Measurements from ENCODE around the gene TRIL.

TRIL gene

DNA sequence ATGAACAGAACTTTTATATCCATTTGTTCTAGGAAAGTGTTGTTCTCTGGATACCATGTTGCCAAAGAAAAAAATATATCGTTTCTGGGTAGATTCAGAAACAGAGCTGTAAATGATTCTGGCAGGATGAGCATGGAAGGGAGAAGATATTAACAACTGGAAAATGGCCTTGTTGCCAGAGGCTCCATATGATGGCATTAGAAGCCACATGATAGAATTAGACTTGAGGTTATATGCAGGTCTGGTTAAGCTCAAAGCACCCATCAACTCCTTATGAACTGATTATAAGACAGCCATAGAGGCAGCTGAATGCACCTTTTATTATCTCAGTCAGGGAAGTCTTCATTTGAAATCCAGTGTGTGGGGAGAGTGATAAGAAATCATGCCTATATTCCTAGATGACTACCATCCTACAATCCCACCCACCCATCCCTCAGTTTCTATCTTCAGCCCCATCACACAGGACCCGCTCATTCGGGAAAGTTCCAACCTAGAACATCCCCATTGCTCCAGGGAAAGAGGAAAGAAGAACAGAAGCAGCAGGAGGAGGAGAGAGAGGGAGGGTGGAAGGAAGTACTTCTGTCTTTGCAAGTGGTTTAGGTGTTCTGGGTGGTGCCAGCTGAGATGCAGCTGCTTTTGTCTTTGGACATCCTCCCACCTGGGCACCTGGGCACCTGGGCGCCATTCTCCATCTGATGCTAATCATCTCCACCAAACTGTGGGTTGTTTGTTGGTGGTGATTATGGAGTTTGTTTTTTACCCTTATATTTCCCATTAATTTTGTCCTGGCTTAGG is 25.5 kb upstream of the TRIL start:
- DNase-seq (ENCODE audit: low read depth, low spot score): no peak

DNA sequence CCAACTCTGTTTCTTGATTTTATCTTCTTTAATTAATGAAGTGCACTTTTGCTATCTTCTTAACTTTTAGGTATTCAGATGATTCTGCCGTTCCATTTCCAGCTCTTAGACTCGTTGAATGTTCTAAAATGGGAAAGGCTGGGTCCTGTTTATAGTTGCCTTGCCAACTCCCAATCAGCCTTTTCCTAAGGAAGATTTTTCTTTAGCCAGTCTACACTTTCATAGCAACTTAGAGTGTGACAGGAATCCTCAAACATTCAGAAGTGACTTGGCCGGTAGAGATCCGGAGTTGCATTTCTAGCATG is 23.0 kb upstream of the TRIL start:
- no peak for DNase-seq (ENCODE audit: low read depth, low spot score)

DNA sequence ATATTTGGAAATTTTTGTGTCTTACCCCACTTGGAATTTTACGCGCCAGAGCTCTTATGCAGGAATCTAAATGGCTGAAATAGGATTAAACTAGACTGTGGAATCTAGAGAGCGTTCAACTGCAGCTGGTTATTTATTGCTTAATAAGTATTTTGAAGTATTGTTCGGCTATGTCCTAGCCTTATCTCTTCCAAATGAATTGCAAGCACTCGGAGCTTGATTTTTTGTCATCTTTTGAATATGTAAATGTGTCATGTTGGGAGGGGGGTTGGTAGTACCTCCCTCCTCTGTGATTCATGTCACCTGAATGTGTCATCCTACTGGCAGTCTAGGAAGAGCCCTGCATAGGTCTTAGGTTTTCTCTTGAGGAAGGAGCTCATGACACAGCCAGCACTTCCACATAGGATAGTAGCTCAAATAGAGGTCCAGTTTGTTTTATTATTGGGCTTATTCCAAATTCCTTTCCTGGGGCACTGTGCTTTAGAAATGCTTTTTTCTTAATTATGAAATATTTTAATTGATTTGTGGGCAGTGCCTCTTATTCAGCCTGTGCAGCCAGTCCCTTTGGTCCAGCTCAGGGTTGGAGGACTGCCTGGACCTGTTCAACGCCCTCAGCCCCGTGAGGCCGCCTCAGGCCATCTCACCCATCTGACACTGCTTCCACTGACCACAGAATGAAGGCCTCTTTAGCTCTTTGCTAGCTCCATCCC is 22.5 kb upstream of the TRIL start:
- DNase-seq (ENCODE audit: low read depth, low spot score): no peak

DNA sequence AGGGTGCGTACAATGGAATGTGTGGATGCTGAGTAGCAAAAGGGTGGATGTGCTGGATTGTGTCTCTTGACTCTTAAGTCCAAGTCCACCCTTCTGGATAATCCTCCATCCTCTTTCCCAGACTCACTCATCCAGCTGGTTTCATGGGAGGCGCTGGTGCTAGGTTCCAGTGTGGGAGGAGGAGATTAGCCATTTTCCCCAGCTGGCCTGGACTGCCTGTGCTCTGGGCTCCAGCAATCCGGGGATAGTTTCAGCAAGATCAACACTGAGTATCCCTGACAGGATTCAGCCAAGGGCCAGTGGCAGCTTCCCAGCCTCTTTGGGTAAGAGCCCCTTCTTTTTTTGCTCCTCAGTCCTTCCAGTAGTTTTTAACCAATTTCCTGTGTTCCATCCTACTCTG is 21.6 kb upstream of the TRIL start:
- no peak for DNase-seq (ENCODE audit: low read depth, low spot score)

DNA sequence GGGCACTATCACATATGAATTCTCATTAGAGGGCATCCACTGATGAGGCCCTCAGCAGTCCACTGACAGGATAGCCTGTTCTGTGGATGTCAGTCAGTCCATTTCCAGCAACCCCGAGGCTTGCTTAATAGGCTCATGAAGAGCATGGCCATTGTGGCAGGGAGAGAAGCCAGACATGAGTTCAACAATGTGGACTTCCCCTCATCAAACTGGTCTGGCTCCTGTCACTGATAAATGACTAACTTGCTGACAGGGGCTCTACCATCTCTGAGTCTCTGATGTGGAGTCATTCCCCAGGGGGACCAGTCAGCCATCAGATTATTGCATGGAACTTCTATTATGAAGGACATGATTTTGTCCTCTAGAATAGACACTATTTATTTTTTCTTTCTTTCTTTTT is 19.8 kb upstream of the TRIL start:
- DNase-seq (ENCODE audit: low read depth, low spot score): no peak

DNA sequence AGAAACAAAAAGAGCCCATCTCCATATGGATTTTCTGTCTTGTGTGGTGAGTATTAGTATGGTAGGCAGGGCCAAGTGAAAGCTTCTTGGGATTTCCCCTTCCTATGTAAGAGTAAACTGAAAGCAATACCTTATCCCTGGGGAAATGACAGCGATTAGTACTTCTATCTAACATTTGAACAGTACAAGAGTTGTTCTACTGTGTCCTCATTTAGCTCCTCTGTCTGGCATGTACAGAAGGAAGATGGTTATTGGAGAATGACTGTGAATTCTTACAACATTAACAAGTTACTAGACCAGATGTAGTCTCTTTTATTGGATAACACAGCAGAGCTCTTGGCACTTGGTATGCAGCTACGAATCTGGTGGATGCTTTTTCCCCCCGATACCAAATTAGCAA is 17.9 kb upstream of the TRIL start:
- DNase-seq (ENCODE audit: low read depth, low spot score): no peak

DNA sequence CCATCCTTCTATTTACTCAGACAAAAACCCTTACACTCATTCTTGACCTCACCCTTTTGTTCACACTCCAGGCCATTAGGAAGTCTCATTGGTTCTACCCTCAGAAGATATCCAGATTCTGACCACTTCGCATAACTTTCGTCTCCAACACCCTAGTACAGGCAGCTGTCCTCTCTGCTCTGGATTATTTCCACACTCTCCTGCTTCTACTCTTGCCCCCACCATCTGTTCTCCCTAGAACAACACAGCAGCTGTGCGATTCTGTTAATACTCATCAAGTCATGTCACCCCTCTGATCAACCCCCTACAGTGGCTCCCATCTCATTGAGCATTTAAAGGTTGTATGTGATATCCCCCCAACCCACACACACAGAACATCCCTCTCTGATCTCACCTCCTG is 15.5 kb upstream of the TRIL start:
- DNase-seq (ENCODE audit: low read depth, low spot score): no peak

DNA sequence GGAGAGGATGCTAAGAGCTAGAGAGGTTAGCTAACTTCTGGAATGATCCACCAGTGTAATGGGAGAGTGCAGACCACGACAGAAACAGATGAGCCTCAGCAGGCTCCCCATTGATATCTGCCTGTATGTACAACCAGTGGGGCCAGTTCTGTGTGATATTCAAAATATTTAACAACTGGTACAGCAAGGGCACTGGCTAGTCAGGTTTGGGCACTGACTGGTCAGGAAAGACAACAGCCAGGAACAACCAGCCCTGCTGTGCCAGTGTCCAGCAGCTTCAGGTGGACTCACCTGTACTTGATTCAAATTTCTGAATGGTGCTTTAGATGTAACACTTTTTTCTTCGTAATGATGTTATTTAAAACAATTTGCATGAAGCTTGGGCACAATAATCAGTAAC is 5.9 kb upstream of the TRIL start:
- DNase-seq (ENCODE audit: low read depth, low spot score): no peak

DNA sequence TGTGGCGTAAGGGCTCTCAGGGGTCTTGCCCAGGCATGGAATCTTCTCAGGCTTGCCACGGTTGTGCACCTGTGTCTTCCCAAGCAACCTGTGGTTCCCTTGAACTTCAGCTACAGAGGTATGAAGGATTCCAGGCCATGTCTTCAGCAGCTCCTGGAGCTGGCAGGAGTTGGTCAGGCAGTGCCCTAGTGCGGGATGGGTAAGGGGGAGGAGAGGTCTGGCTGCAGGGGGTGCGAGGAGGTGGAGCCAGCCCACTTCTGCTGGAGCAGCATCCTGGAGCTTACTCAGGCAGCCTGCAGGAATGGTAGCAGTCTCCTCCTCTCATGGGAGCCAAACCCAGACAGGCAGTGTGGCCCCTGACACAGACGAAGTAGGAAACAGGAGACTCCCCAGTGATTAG is 3.8 kb upstream of the TRIL start:
- DNase-seq (ENCODE audit: low read depth, low spot score): no peak

DNA sequence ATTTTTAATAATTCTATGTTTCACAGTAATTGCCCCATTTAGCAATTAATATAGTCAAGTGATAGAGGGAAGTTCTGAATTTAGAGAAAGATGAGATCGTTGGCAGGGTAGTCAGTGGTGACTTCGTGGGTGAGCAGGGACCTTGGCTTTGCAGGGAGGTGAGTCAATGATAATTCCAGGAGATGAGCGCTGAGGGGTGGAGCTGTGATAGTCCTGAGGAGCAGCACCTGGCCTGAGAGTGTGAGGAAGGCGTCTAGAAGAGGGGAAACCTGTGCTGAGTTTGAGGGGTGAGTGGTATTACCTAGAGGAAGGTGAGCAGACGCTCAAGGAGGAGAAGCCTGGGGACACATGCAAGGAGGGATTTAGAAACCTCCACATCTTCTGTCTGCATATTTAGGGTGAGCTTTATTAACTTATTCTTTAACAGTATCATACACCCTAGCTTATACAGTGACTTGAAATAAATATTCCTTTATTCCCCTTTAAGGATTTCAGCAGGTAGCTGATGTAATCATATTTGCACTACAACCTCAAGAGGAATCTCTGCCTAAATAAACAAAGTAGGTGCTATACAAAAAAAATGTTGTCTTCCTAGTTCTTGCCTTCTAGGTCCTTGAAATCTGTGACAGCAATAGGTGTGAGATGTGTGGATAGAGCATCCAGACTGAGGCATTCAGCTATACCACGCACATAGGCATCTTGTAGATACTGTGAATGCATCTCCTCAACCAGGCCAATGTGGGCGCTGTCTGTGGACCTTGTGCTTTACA is 2.1 kb upstream of the TRIL start:
- no peak for DNase-seq (ENCODE audit: low read depth, low spot score)

DNA sequence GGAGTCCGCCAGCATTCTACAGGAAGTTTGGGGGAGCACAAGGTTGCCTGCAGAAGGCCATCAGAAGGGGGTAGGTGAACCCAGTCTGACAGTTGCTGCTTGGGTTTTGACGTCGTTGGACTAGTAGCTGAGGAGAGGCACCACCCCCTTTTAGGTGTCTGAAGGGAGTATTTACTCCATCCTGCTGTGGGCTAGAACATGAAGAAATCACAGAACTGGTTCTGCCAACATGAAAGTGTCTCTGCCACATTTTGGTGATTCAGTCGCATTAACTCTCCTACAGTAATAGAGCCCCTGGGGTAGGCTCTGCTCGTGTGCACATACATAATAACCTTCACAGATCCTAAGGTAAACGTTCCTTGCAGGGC is 834 bp upstream of the TRIL start:
- no peak for DNase-seq (ENCODE audit: low read depth, low spot score)

DNA sequence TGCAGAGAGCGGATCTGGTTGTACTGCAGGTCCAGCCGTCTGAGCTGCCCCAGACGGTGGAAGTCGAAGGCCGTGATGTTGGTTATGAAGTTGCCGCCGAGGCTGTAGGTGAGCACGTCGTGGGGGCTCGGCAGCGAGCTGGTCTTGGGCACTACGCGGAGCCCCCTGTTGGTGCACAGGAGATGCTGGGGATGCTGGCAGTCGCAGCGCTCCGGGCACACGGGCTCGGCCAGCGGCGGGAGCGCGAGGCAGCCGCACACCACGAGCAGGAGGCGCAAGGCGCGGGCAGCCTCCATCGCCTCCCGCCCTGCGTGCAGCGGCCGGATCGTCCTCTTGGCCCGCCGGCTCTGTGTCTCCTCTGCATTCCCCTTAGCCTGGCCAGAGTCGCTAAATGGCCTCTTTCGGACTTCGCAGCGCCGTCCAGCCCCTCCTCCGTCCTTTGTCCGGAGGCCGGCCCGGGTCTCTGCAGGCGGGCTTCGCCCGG is 337 bp downstream of the TRIL start:
- no peak for DNase-seq (ENCODE audit: low read depth, low spot score)

DNA sequence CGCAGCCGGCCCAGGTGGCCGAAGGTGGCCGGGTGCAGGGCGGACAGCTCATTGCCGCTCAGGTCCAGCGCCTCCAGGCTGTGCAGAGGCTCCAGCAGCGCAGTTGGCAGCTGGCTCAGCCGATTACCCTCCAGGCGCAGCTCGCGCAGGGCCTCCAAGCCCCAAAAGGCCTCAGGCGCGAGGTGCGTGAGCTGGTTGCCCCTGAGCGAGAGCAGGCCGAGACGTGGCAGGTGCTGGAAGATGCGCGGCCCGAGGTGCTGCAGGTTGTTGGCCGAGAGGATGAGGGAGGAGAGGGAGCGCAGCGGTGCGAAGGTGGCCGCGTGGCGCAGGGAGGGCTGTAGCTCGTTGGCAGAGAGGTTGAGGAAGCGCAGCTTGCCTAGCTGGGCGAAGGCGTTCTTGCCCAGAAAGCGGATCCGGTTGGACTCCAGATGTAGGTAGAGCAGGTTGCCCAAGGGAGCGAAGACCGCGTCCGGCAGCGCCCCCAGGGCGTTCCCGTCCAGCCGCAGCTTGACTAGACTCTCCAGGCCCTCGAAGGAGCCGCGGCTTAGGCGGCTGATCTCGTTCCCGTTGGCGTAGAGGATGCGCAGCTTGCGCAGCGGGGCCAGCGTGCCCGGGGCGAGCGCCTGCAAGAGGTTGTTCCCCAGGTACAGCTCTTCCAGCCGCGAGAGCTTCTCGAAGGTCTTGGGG is 923 bp downstream of the TRIL start:
- DNase-seq (ENCODE audit: low read depth, low spot score): no peak

DNA sequence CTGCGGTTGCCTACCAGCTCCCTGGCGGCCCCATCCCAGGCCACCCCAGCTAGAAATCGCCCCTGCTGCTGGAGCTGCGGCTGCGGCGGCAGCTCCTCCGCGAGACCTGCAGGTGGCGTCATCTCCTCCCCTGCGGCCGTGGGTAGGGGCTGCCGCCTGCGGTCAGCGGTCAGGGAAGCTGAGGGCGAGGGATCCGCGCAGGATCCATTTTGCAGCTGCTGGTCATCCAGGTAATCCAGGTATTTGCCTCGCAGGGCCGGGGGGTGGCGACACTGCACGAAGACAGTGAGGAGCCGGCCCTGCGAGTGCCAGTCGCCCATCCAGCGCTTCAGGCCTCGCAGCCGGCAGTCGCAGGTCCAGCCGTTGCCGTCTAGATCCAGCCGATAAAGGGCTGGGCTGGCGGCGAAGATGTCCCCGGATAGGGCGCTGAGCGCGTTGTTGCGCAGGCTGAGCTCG is 1.5 kb downstream of the TRIL start:
- no peak for DNase-seq (ENCODE audit: low read depth, low spot score)

DNA sequence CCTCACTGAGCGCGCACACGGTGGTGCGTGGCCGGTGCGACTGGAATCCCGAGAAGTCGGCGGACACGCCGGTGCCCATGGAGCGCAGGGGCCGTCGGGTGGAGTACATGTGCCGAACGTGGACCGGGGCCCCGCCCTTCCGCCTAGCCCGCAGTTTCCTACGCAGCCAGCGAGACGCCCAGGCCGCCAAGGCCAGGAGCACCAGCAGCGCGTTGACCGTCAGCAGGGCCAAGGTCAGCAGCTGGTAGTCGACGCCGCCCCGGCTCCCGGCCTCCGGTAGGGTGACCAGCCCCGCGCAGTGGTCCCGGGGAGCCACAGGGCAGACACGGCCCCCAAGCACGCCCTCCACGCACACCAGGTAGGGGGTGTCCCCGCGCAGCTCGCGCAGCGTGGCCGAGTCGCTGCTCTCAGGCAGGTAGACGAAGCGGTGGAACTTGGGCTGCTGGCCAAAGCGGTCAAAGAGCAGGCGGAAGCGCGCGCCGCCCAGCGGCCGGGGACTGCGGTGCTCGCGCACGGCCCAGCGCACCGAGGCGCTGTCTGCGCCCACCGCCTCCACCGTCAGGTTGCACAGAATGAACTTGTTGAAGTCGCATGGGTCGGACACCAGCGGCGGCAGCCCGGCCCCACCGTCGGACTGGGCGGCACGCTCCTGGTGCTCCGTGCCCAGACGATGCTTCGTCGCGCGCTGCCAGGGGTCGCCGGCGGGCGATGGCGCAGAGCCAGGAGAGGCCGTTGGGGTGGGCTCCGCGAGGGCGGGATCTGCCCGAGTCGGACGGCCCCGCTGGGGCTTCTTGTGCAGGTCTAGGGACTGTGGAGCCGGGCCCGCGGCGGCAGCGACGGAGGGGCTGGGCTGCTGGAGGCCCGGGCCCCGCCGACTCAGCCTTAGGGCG is 2.2 kb downstream of the TRIL start:
- DNase-seq (ENCODE audit: low read depth, low spot score): no peak

DNA sequence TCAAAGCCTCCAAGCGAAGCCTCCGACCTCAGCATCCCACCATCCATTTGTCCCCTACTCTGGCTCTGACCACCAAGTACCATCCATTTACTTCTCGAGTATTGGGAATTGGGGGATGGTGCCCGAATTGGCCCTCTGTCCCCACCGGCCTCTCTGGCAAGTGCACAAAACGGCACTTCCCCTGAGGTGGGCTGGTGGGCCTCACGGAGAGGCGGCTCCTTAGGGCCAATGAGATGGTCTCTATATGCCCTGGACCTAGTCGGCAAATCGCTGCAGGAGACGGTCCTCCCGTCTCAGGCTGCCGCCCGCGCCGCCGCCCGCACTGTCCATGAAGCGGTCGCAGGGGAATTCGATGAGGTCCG is 2.8 kb downstream of the TRIL start:
- no peak for DNase-seq (ENCODE audit: low read depth, low spot score)

DNA sequence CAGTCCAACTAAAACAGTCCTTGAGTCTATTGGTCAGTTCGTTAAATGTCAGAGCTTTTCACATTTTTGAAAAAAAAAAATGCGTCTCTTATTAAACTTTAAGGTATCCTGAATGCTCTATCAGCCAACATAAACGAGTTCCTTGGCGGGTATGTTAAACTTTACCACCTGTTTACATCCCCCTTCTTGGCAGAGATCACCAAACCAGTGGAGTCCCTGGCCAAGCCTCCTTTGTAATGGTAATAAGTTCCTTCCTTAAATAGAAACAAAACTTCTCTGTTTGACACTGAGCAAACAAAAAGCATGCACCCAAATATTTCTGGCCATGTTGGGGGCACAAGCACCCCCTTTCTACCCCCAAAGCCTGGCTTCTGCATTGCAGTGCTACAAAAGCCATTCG is 3.2 kb downstream of the TRIL start:
- DNase-seq (ENCODE audit: low read depth, low spot score): no peak

DNA sequence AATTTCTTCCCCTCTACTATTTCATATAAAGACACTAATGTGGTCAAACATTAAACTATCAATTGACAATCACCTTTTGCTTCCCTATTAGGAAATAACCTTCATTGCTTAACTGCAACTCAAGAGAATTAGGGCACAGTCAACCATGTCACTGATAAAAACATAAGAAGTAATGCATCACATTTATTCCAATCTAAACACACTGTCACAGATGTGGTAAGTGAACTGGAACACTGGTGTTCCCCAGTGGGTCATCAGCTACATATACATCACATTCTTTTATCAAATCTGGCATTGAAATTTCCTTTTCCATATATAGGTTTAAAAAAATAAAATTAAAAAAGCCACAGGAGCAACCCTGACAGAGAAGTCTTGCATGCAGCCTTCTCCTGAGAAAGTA is 3.7 kb downstream of the TRIL start:
- DNase-seq (ENCODE audit: low read depth, low spot score): no peak

DNA sequence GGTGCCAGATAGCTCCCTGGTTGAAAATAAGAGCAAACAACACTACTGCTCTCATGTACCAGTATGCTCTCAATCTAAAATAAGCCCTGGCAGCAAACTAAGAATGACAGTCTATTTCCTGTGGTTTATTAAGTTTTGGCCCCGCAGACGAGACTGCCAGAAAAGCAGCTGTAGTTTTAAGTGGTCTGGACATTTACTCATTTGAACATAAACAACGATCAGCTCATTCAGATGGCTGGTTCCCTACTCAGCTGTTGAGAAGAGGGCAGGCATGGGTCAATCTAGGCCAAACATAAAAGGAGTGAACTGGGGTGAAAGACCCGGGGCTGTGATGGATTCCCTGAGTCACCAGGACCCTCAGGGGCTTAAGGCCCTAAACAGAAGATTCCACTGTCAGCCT is 4.5 kb downstream of the TRIL start:
- DNase-seq (ENCODE audit: low read depth, low spot score): no peak

DNA sequence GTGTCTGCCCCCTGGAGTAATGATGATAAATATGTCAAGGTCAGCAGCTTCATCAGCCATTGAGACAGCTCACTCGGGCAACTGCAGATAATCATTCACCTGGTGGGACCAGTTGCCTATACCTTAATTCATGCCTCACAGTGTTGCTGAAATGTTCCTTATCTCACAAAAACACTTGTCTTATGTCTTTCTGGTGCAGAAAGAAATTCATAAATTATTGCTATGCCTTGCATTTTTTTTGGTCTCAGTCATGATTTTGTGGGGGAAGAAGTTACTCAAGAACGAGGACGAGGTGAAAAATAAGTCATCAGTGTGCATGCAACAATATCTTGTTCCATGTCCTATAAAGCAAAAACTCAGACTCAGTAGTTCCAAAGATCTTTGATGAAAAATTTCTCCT is 16.0 kb downstream of the TRIL start:
- DNase-seq (ENCODE audit: low read depth, low spot score): no peak

DNA sequence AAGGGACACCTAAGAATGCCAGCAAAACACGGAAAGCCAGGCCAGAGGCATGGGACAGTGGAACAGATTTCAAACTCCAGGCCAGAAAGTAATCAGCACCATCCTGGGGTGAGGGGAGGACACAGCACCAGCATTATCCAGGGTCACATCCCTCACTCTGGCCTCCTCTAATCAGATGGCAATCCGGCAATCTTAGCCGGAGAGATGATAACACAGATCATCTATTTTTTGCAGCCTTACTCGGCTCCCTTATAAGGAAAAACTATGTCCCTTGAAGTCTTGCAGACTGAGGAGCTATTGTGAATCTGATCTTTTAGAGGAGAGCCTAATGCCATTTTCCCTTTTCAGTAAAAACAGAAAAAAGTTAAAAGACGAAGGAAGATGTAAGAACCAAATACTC is 16.5 kb downstream of the TRIL start:
- no peak for DNase-seq (ENCODE audit: low read depth, low spot score)
